ENCODE measurements around the gene VWA2. TPM values are rescaled to one million over a fixed set of nuclear protein-coding genes. Genes with fewer than 3 reads are reported as not detected.

Gene VWA2
- total RNA-seq, 1 experiment from 2014 or later: not detected

DNA sequence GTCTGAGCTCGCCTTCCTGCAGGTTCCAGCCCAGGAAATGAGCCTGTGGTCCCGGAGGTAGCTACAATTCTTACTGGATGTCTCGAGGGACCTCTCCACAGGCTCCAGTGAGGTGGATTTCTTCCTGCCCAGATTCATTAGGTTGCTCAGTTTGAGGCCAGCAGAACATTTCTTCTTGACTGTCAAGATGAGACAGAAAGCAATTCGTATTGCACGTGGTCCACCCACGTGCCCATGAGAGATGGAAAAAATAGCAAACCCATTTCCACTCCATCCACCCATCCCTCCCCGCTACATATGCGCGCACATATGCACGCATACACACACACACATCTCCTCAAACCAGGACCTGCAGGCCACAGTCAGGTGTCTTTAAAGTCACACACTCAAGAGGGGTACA lies 68.7 kb downstream of the VWA2 start:
- POLR2A ChIA-PET: interaction anchor here (1.3 kb wide), 1 partner anchor 10 kb away, joined by 4 read pairs; no protein-coding TSS in a partner anchor
- H3K9ac ChIP-seq (ENCODE audit: low read length): no peak overlapping the region
- BruUV-seq (replicated peaks): no TSS peak
- RAD21 ChIA-PET (ENCODE audit: low non-redundant PET in 1 of 2, low total read pairs in 2 of 2, uncharacterized antibody in 2 of 2, unreplicated experiment in 2 of 2): no interaction called here
- no peaks in the 10 kb centered on the region for H4K20me1 ChIP-seq (ENCODE audit: insufficient read depth)
- no peaks in the 10 kb centered on the region for H3K9me3 ChIP-seq (ENCODE audit: control insufficient read depth in 1 of 2, insufficient read depth in 1 of 2, low read depth in 1 of 2, low read length in 2 of 2)
- no peaks in the 10 kb centered on the region for H3K36me3 ChIP-seq (ENCODE audit: control insufficient read depth in 1 of 2, insufficient read depth in 2 of 2, low read length in 2 of 2)
- H2AFZ ChIP-seq (ENCODE audit: low read depth, low read length, poor library complexity, severe bottlenecking): no peak overlapping the region
- H3K4me2 ChIP-seq (ENCODE audit: low read length): no peak overlapping the region
- peaks cover 6 to 19% of the 10 kb centered on the region in 2 experiments for H3K4me1 ChIP-seq (ENCODE audit: control insufficient read depth in 1 of 2, insufficient read depth in 2 of 2, low read length in 2 of 2)
- DNase-seq (ENCODE audit: low read depth, low spot score) (no peak), ATAC-seq (no peak)
- CTCF ChIA-PET: interaction anchor here (1.0 to 2.6 kb wide), 4 partner anchors 50 to 479 kb away, joined by 3 to 11 read pairs (median 4); no protein-coding TSS in a partner anchor
- no peaks in the 10 kb centered on the region for H3K9me2 ChIP-seq (ENCODE audit: insufficient read depth)
- TF ChIP-seq, protein P1, sequence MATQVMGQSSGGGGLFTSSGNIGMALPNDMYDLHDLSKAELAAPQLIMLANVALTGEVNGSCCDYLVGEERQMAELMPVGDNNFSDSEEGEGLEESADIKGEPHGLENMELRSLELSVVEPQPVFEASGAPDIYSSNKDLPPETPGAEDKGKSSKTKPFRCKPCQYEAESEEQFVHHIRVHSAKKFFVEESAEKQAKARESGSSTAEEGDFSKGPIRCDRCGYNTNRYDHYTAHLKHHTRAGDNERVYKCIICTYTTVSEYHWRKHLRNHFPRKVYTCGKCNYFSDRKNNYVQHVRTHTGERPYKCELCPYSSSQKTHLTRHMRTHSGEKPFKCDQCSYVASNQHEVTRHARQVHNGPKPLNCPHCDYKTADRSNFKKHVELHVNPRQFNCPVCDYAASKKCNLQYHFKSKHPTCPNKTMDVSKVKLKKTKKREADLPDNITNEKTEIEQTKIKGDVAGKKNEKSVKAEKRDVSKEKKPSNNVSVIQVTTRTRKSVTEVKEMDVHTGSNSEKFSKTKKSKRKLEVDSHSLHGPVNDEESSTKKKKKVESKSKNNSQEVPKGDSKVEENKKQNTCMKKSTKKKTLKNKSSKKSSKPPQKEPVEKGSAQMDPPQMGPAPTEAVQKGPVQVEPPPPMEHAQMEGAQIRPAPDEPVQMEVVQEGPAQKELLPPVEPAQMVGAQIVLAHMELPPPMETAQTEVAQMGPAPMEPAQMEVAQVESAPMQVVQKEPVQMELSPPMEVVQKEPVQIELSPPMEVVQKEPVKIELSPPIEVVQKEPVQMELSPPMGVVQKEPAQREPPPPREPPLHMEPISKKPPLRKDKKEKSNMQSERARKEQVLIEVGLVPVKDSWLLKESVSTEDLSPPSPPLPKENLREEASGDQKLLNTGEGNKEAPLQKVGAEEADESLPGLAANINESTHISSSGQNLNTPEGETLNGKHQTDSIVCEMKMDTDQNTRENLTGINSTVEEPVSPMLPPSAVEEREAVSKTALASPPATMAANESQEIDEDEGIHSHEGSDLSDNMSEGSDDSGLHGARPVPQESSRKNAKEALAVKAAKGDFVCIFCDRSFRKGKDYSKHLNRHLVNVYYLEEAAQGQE (IDR thresholded peaks at IDR 0.05; ENCODE audit: low read depth): no peak
- no peak for TF ChIP-seq YY1 (IDR thresholded peaks at IDR 0.05; ENCODE audit: extremely low read depth, insufficient replicate concordance, low read depth, low read length)
- no peak for TF ChIP-seq JUND (IDR thresholded peaks at IDR 0.05)
- no peak for TF ChIP-seq EZH2 (IDR thresholded peaks at IDR 0.05)
- no peak for TF ChIP-seq SP1 (IDR thresholded peaks at IDR 0.05; ENCODE audit: low read depth)
- TF ChIP-seq ZFX (IDR thresholded peaks at IDR 0.05): no peak
- no peak for TF ChIP-seq ZNF274 (IDR thresholded peaks at IDR 0.05; ENCODE audit: low read depth, low read length)
- TF ChIP-seq, protein P2, sequence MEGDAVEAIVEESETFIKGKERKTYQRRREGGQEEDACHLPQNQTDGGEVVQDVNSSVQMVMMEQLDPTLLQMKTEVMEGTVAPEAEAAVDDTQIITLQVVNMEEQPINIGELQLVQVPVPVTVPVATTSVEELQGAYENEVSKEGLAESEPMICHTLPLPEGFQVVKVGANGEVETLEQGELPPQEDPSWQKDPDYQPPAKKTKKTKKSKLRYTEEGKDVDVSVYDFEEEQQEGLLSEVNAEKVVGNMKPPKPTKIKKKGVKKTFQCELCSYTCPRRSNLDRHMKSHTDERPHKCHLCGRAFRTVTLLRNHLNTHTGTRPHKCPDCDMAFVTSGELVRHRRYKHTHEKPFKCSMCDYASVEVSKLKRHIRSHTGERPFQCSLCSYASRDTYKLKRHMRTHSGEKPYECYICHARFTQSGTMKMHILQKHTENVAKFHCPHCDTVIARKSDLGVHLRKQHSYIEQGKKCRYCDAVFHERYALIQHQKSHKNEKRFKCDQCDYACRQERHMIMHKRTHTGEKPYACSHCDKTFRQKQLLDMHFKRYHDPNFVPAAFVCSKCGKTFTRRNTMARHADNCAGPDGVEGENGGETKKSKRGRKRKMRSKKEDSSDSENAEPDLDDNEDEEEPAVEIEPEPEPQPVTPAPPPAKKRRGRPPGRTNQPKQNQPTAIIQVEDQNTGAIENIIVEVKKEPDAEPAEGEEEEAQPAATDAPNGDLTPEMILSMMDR (IDR thresholded peaks at IDR 0.05 in 2 of 3, conservative IDR thresholded peaks at IDR 0.05 in 1 of 3; ENCODE audit: borderline replicate concordance in 1 of 3, insufficient read depth in 1 of 3, low read depth in 2 of 3, low read length in 2 of 3): no peak
- TF ChIP-seq EZH2phosphoT487 (IDR thresholded peaks at IDR 0.05; ENCODE audit: borderline replicate concordance): no peak
- TF ChIP-seq, protein P3, sequence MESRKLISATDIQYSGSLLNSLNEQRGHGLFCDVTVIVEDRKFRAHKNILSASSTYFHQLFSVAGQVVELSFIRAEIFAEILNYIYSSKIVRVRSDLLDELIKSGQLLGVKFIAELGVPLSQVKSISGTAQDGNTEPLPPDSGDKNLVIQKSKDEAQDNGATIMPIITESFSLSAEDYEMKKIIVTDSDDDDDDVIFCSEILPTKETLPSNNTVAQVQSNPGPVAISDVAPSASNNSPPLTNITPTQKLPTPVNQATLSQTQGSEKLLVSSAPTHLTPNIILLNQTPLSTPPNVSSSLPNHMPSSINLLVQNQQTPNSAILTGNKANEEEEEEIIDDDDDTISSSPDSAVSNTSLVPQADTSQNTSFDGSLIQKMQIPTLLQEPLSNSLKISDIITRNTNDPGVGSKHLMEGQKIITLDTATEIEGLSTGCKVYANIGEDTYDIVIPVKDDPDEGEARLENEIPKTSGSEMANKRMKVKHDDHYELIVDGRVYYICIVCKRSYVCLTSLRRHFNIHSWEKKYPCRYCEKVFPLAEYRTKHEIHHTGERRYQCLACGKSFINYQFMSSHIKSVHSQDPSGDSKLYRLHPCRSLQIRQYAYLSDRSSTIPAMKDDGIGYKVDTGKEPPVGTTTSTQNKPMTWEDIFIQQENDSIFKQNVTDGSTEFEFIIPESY (IDR thresholded peaks at IDR 0.05; ENCODE audit: extremely low read depth, insufficient replicate concordance, low read length): no peak
- TF ChIP-seq, protein P4, sequence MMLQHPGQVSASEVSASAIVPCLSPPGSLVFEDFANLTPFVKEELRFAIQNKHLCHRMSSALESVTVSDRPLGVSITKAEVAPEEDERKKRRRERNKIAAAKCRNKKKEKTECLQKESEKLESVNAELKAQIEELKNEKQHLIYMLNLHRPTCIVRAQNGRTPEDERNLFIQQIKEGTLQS (IDR thresholded peaks at IDR 0.05): no peak
- no peak overlapping the region for H3K4me3 ChIP-seq (replicated peaks in 1 of 2; ENCODE audit: low read depth in 1 of 2, low read length in 2 of 2)
- peaks cover 56% of the 10 kb centered on the region for H3K27me3 ChIP-seq (ENCODE audit: insufficient read depth, low read length)
- H3K79me2 ChIP-seq (ENCODE audit: insufficient read depth, low read length): no peaks in the 10 kb centered on the region
- no peak overlapping the region for H3K27ac ChIP-seq (ENCODE audit: low read depth, low read length)
- intact Hi-C loops (cut with micrococcal nuclease): no loop called here

Data from HCT116 (cell line).